Mucosa of descending colon (tissue), 3 donors: Measurements from ENCODE around the gene GPR160. TPM values are rescaled to one million over a fixed set of nuclear protein-coding genes. Genes with fewer than 3 reads are reported as not detected.

ENCODE experiments used
- ATAC-seq: fragments of 200-7000 bp; cut with Tn5 transposase; one replicate; pipeline ENCODE4 v1.9.1; 2020; ENCODE audit warnings: mild to moderate bottlenecking, moderate library complexity
- DNase-seq, 3 donors: peaks; one replicate each; pipeline ENCODE4 v3.0.0-alpha.2; 2020
- H3K36me3 ChIP-seq: fragments of 200-600 bp; one replicate; pipeline ENCODE4 v1.8.0; 2021; ENCODE audit warnings: low read depth, mild to moderate bottlenecking
- H3K4me1 ChIP-seq: fragments of 200-600 bp; one replicate; pipeline ENCODE4 v1.8.0; 2021; ENCODE audit warnings: low read depth, mild to moderate bottlenecking
- H3K4me3 ChIP-seq: fragments of 200-600 bp; one replicate; pipeline ENCODE4 v1.8.0; 2021; ENCODE audit warnings: mild to moderate bottlenecking
- H3K9me3 ChIP-seq: fragments of 200-600 bp; one replicate; pipeline ENCODE4 v1.8.0; 2021; ENCODE audit warnings: mild to moderate bottlenecking
- intact Hi-C, 2 donors: fragments of 100-400 bp; cut with DNase I in 1 of 2; cut with micrococcal nuclease in 1 of 2; formaldehyde crosslinking; loops; one replicate each; pipeline versions ENCODE4 v1.11.0 to v1.11.1; 2022; cut with DNase I, micrococcal nuclease
- long read RNA-seq, 2 donors: library from polyadenylated mRNA; unstranded; transcript quantifications; one replicate each; pipeline ENCODE4 v2.0.0, GENCODE V29; 2019 to 2021
- total RNA-seq, 3 donors: library from RNA; stranded (reverse); fragmentation: NEBNext Ultra II Directional in 2 of 3; extraction: Animal tissue kit (Norgen Biotek cat#: 25700) in 2 of 3; gene quantifications; one replicate each; pipeline versions ENCODE4 v1.2.1 to v1.2.4, GENCODE V29; 2021 to 2023
- TF ChIP-seq, protein P1 (sequence below): fragments of 200-600 bp; IDR thresholded peaks from one replicate; pipeline ENCODE4 v1.8.0; 2022; ENCODE audit warnings: antibody characterized with exemption, mild to moderate bottlenecking
- donor health status: DM: no; HTN: no; CAD: no; lungs with moderate emphysema.
- donor health status: DM: no; HTN: no; CAD: no.
- donor health status: DM: no; HTN: yes; CAD: no.

The GPR160 gene, protein sequence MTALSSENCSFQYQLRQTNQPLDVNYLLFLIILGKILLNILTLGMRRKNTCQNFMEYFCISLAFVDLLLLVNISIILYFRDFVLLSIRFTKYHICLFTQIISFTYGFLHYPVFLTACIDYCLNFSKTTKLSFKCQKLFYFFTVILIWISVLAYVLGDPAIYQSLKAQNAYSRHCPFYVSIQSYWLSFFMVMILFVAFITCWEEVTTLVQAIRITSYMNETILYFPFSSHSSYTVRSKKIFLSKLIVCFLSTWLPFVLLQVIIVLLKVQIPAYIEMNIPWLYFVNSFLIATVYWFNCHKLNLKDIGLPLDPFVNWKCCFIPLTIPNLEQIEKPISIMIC
- total RNA-seq, result 10 to 100 TPM; 30.0 to 96.5 (median 67.6) TPM
- long read RNA-seq, donor 1, transcript GPR160-201 (4 exons, 2,039 nt), result major isoform, 25 of 38 reads
- long read RNA-seq, donor 1, partial matches to known transcripts, result 1 of 38 reads
- long read RNA-seq, donor 1, other reads (novel, unspliced or antisense), result 12 of 38 reads
- long read RNA-seq, donor 2, transcript GPR160-201 (4 exons, 2,039 nt), result major isoform, 48 of 73 reads
- long read RNA-seq, donor 2, partial matches to known transcripts, result 8 of 73 reads
- long read RNA-seq, donor 2, other reads (novel, unspliced or antisense), result 10 of 73 reads

DNA sequence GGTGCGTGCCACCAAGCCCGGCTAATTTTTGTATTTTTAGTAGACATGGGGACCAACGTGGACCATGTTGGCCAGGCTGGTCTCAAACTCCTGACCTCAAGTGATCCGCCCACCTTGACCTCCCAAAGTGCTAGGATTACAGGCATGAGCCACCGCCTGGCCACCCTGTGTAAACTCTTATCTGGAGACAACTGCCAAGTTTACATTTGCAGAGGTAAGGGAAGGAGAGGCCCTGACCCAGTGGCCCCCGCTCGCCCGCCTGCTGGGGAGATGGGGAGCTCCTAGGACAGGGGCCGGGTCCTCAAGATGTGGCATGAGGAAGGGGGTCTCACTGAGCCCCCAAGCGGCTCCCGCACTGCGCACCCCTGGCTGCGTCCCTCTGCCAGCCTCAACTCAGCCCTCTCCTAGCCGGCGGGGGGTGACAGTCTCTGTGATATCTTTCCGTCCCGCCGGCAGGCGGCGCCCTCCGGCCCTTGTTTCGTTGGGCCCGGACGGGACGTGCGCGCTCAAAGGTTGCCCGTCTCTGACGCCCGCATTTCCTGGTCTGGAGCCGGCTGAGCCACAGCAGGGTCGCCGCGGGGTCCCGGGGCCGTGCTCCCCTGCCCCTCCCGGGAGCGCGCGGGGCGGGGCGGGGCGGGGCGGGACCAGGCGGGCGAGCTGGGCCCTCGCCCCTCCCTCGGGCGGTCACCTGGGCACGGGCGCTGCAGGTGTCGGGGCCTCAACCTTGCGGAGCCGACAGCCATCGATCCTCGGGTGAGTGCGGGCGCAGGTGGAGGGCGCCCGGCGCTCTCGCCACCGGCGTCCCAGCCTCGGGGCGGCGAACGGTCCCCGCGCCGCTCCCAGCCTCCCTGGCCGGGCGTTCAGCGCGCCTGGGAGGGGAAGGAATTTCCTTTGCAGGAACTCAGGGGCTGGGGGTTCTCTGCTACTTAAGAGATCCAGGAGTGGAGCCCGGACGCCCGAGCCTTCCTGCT is at the start of gene GPR160:
GPR160 (plus strand) TSS at position 533 of the 971 bp plus-strand sequence. CDS start 45,978 bp downstream, outside the sequence.
- TF ChIP-seq, protein P1, sequence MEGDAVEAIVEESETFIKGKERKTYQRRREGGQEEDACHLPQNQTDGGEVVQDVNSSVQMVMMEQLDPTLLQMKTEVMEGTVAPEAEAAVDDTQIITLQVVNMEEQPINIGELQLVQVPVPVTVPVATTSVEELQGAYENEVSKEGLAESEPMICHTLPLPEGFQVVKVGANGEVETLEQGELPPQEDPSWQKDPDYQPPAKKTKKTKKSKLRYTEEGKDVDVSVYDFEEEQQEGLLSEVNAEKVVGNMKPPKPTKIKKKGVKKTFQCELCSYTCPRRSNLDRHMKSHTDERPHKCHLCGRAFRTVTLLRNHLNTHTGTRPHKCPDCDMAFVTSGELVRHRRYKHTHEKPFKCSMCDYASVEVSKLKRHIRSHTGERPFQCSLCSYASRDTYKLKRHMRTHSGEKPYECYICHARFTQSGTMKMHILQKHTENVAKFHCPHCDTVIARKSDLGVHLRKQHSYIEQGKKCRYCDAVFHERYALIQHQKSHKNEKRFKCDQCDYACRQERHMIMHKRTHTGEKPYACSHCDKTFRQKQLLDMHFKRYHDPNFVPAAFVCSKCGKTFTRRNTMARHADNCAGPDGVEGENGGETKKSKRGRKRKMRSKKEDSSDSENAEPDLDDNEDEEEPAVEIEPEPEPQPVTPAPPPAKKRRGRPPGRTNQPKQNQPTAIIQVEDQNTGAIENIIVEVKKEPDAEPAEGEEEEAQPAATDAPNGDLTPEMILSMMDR, result peak; percentile 49
- ATAC-seq, result peak; percentile 90
- Histone ChIP-seq H3K36me3 (no peaks in the 10 kb centered on the region), H3K4me1 (peaks cover 22% of the 10 kb centered on the region), H3K9me3 (no peaks in the 10 kb centered on the region), H3K4me3 (peak within 1 kb of the TSS; percentile 50)
- intact Hi-C loops, result no loop called here
- peak; percentile 94 to 96 (median 95) for DNase-seq

DNA sequence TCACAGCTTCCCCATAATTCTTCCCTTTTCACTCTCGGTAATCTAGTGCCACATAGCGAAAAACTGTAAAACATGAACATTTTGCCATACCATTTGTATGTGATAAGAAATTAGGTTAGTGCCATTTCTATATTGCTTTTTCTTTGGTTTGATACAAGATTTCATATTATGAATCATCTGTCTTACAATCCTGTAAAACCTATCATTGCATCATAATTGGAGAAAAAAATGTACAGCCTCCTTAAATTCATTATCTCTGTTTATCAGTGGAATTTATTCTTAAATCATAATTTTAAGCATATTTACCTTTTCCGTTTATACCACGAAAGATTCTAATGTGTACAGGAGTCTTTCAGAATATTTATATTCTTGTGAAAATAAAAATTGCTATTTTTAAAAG is 47.4 kb upstream of the GPR160 start:
- ATAC-seq (no peak), DNase-seq (no peak)
- TF ChIP-seq, protein P1, result no peak
- intact Hi-C loops, result no loop called here
- Histone ChIP-seq H3K9me3 (no peaks in the 10 kb centered on the region), H3K36me3 (peaks cover 4% of the 10 kb centered on the region), H3K4me1 (no peaks in the 10 kb centered on the region), H3K4me3 (no peak overlapping the region)

DNA sequence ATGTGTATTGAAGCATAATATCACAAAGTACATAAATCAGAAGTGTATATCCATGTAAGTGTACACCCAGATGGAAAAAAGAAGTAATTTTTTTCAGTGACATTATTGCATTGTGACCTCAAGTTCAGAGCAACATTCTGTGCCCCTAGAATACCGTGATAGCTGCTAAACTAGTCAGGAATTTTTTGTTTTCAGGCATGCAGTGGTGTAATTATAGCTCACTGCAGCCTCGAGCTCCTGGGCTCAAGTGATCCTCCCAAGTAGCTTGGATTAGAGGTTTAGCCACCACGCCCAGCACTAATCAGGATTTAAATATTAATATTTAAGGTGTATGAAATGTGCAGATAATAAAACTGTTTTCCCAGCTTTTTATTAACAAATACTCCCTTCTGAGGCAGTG is 45.6 kb upstream of the GPR160 start:
- Histone ChIP-seq H3K4me3 (no peak overlapping the region), H3K9me3 (no peaks in the 10 kb centered on the region), H3K36me3 (no peaks in the 10 kb centered on the region), H3K4me1 (no peaks in the 10 kb centered on the region)
- TF ChIP-seq, protein P1, result no peak
- ATAC-seq (no peak), DNase-seq (no peak)
- intact Hi-C loops, result no loop called here

DNA sequence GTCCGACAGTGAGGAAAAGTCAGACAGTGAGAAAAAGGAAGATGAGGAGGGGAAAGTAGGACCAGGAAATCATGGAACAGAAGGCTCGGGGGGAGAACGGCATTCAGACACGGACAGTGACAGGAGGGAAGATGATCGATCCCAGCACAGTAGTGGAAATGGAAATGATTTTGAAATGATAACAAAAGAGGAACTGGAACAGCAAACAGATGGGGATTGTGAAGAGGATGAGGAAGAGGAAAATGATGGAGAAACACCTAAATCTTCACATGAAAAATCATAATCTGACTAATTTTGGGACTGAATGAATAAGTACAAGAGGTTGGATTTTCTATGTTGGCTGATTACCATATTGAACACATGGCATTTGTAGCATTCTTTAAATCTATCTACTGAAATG is 45.0 kb upstream of the GPR160 start:
- no peaks in the 10 kb centered on the region for H3K36me3 ChIP-seq
- TF ChIP-seq, protein P1, result no peak

DNA sequence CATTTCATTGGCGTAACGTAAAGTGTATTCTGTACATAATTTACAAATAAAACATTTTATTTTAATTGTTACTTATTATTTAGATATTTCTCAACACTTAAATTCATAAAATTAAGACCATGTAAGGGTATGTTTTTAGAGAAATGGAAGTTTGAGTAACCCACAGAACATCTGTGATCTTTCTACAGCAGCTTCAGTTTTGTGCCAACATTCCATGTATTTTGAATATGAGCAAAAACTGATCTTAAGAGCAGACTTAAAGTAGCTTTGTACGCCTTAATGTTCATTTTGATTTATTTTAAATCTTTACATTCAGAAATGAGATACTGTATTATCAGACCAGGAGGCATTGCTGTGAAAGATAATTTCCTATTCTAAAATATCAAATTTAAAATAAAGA is 44.0 kb upstream of the GPR160 start:
- H3K9me3 ChIP-seq, result no peaks in the 10 kb centered on the region
- ATAC-seq (no peak), DNase-seq (no peak)
- no peaks in the 10 kb centered on the region for H3K36me3 ChIP-seq
- intact Hi-C loops, result no loop called here
- TF ChIP-seq, protein P1, result no peak
- H3K4me1 ChIP-seq, result no peaks in the 10 kb centered on the region
- no peak overlapping the region for H3K4me3 ChIP-seq

More for the DNA sequence above, 45.0 kb upstream of the GPR160 start:
- intact Hi-C loops, result no loop called here
- no peak for ATAC-seq
- H3K9me3 ChIP-seq, result no peaks in the 10 kb centered on the region
- H3K4me1 ChIP-seq, result no peaks in the 10 kb centered on the region
- H3K4me3 ChIP-seq, result no peak overlapping the region
- DNase-seq, result no peak
